Sigmoid colon (tissue), 4 donors: ENCODE results near the gene SIM2.

Source experiments
- CTCF ChIP-seq, 4 experiments: fragments of 450-650 bp in 3 of 4; fragments of 200-600 bp in 1 of 4; IDR thresholded peaks; one replicate each; pipeline ENCODE4 v1.5.1; 2016 to 2019; ENCODE audit warnings: antibody characterized with exemption in 4 of 4, mild to moderate bottlenecking in 3 of 4, moderate library complexity in 2 of 4
- EP300 ChIP-seq, 4 donors: sonication (generic); formaldehyde crosslinking; IDR thresholded peaks; one replicate each; pipeline ENCODE4 v1.6.1; 2017; ENCODE audit warnings: antibody characterized with exemption in 4 of 4
- POLR2A ChIP-seq, 2 donors: fragments of 450-650 bp; IDR thresholded peaks; one replicate each; pipeline ENCODE4 v1.6.1; 2016; ENCODE audit warnings: antibody characterized with exemption in 2 of 2, mild to moderate bottlenecking in 2 of 2, moderate library complexity in 2 of 2

GRCh38 chr21:36744190-36744559 is 45.3 kb downstream of the SIM2 start:
- no peak for TF ChIP-seq POLR2A (IDR thresholded peaks at IDR 0.05)
- no peak for TF ChIP-seq CTCF (IDR thresholded peaks at IDR 0.05)
- no peak for TF ChIP-seq EP300 (IDR thresholded peaks at IDR 0.05)
